NCI-H2171 treated with DMSO at 0.1 percent for 48 hours (cell line): Measurements from ENCODE around the gene TMOD1.
"Not testable (repeated sequence)": the region's sequence is repeated elsewhere in the genome, so short reads cannot be mapped to it uniquely, and the experiment has no call there.

Experiments used
- DNase-seq: peaks from one replicate; lab custom pipeline; 2025; lab: John Stamatoyannopoulos, UW

TMOD1 gene

GRCh38 chr9:97498846-97499245 lies 2.6 kb upstream of the TMOD1 start:
- DNase-seq = not testable (repeated sequence)

GRCh38 chr9:97500263-97500662 lies 1.2 kb upstream of the TMOD1 start:
- no peak for DNase-seq

- DNase-seq = no peak
These were observed 695 bp upstream of the TMOD1 start for GRCh38 chr9:97500765-97501176.

GRCh38 chr9:97501972-97502221 lies 431 bp downstream of the TMOD1 start:
- no peak for DNase-seq

- DNase-seq = no peak
These were observed 937 bp downstream of the TMOD1 start for GRCh38 chr9:97502222-97502983.

- no peak for DNase-seq
These were observed 1.8 kb downstream of the TMOD1 start for GRCh38 chr9:97502984-97503861.

- DNase-seq = no peak
These were observed 2.4 kb downstream of the TMOD1 start for GRCh38 chr9:97503862-97504210.

GRCh38 chr9:97504381-97505216 lies 3.1 kb downstream of the TMOD1 start:
- DNase-seq = no peak

GRCh38 chr9:97505845-97506244 lies 4.4 kb downstream of the TMOD1 start:
- no peak for DNase-seq

GRCh38 chr9:97506306-97506705 lies 4.8 kb downstream of the TMOD1 start:
- DNase-seq = no peak

GRCh38 chr9:97506787-97507186 lies 5.3 kb downstream of the TMOD1 start:
- DNase-seq = no peak

- no peak for DNase-seq
These were observed 6.0 kb downstream of the TMOD1 start for GRCh38 chr9:97507428-97507984.

GRCh38 chr9:97508852-97509251 lies 7.4 kb downstream of the TMOD1 start:
- DNase-seq = no peak

- DNase-seq = no peak
These were observed 9.6 kb downstream of the TMOD1 start for GRCh38 chr9:97510797-97511654.

GRCh38 chr9:97511655-97512427 lies 10.4 kb downstream of the TMOD1 start:
- no peak for DNase-seq

- no peak for DNase-seq
These were observed 11.6 kb downstream of the TMOD1 start for GRCh38 chr9:97512966-97513560.

- DNase-seq = no peak
These were observed 13.1 kb downstream of the TMOD1 start for GRCh38 chr9:97514531-97514930.

- no peak for DNase-seq
These were observed 14.2 kb downstream of the TMOD1 start for GRCh38 chr9:97515662-97516061.

GRCh38 chr9:97516111-97516510 lies 14.6 kb downstream of the TMOD1 start:
- DNase-seq = no peak
